ENCODE results near the gene COL27A1. TPM values are rescaled to one million over a fixed set of nuclear protein-coding genes. Genes with fewer than 3 reads are reported as not detected.

The COL27A1 gene
- total RNA-seq, 1 donor from 2014 or later = 13.7 TPM

GRCh38 chr9:114300846-114301797, 145.8 kb downstream of the COL27A1 start:
- Histone ChIP-seq H3K4me3 (no peak overlapping the region), H3K36me3 (peaks cover 5% of the 10 kb centered on the region), H3K27ac (no peak overlapping the region), H3K27me3 (no peaks in the 10 kb centered on the region), H3K4me1 (no peaks in the 10 kb centered on the region), H3K9me3 (no peaks in the 10 kb centered on the region)
- intact Hi-C loops (cut with DNase I) = no loop called here
- no peak for ATAC-seq
- TF ChIP-seq CTCF (IDR thresholded peaks at IDR 0.05) = no peak
- DNase-seq = peak; percentile 48

GRCh38 chr9:114301798-114302565, 146.6 kb downstream of the COL27A1 start:
- Histone ChIP-seq H3K27ac (no peak overlapping the region), H3K27me3 (no peaks in the 10 kb centered on the region), H3K9me3 (no peaks in the 10 kb centered on the region), H3K36me3 (peaks cover 5% of the 10 kb centered on the region), H3K4me1 (no peaks in the 10 kb centered on the region), H3K4me3 (no peak overlapping the region)
- TF ChIP-seq CTCF (IDR thresholded peaks at IDR 0.05) = no peak
- no peak for ATAC-seq
- DNase-seq = peak; percentile 37
- intact Hi-C loops (cut with DNase I) = no loop called here

DNA sequence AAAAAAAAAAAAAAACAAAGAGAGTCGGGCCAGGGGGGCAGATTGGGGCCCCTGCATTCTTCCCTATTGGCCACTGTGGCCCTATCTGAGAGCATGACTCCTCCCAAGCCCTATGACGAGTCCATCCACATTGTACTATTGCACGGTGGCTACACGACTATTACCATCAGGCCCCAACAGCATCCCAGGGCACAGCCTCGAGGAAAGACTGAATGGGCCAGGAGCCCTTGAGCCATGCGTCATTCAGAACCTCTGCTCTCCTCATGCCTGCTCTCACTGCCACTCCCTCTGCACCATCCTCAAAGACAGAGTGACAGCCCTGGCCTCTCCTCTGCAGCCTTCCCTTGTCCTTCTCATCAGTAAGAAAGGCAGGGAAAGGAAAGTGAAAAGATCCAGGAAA, 147.4 kb downstream of the COL27A1 start:
- H3K4me3 ChIP-seq = no peak overlapping the region
- TF ChIP-seq CTCF (IDR thresholded peaks at IDR 0.05) = no peak
- no peaks in the 10 kb centered on the region for H3K27me3 ChIP-seq
- H3K4me1 ChIP-seq = no peaks in the 10 kb centered on the region
- intact Hi-C loops (cut with DNase I) = no loop called here
- H3K27ac ChIP-seq = no peak overlapping the region
- peak; percentile 29 for DNase-seq
- no peak for ATAC-seq
- no peaks in the 10 kb centered on the region for H3K9me3 ChIP-seq
- no peaks in the 10 kb centered on the region for H3K36me3 ChIP-seq

DNA sequence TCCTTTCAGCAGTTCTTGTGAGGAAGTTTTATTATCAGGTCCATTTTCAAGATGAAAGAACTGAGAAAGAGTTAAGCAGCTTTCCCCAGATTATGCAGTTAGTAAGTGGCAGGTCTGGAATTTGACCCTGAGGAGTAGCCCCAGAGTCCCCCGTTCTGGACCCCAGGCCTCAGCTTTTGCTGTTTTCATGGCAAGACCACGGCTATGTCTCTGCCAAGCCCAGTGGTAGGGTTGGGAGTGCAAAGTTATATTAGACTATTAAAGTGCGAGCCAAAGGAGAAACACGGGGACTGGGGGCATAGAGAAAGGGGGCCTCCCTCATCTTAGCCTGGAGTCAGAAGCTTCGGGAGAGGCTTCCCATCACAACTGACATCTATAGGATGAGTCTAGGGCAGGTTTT, 148.2 kb downstream of the COL27A1 start:
- DNase-seq = peak; percentile 11
- TF ChIP-seq CTCF (IDR thresholded peaks at IDR 0.05) = no peak
- H3K27ac ChIP-seq = no peak overlapping the region
- intact Hi-C loops (cut with DNase I) = no loop called here
- H3K4me1 ChIP-seq = no peaks in the 10 kb centered on the region
- H3K9me3 ChIP-seq = no peaks in the 10 kb centered on the region
- H3K27me3 ChIP-seq = no peaks in the 10 kb centered on the region
- H3K36me3 ChIP-seq = no peaks in the 10 kb centered on the region
- no peak overlapping the region for H3K4me3 ChIP-seq
- ATAC-seq = no peak

- no peak for TF ChIP-seq CTCF (IDR thresholded peaks at IDR 0.05)
- H3K27ac ChIP-seq = no peak overlapping the region
Measured at GRCh38 chr9:114303977-114304376, 148.6 kb downstream of the COL27A1 start.

More at GRCh38 chr9:114303977-114304376, 148.6 kb downstream of the COL27A1 start:
- no peaks in the 10 kb centered on the region for H3K27me3 ChIP-seq
- DNase-seq = peak; percentile 22
- intact Hi-C loops (cut with DNase I) = no loop called here
- no peaks in the 10 kb centered on the region for H3K4me1 ChIP-seq
- H3K36me3 ChIP-seq = no peaks in the 10 kb centered on the region
- no peak for ATAC-seq
- H3K4me3 ChIP-seq = no peak overlapping the region
- no peaks in the 10 kb centered on the region for H3K9me3 ChIP-seq

Measured in upper lobe of right lung (tissue), 1 donor.